NCI-H2029 treated with DMSO at 0.1 percent for 48 hours (cell line): ENCODE measurements around the gene ANGEL2.
"Not testable (repeated sequence)": the region's sequence is repeated elsewhere in the genome, so short reads cannot be mapped to it uniquely, and the experiment has no call there.

Experiments used
- DNase-seq: peaks from one replicate; lab custom pipeline; 2025; lab: John Stamatoyannopoulos, UW

The ANGEL2 gene

GRCh38 chr1:212975111-212975918, 40.4 kb downstream of the ANGEL2 start:
- DNase-seq: no peak

- DNase-seq: no peak
Observed at GRCh38 chr1:212974711-212975110, 41.0 kb downstream of the ANGEL2 start.

- DNase-seq: no peak
Observed at GRCh38 chr1:212973899-212974298, 41.8 kb downstream of the ANGEL2 start.

GRCh38 chr1:212973426-212973825, 42.2 kb downstream of the ANGEL2 start:
- no peak for DNase-seq

- DNase-seq: no peak
Observed at GRCh38 chr1:212971312-212971711, 44.4 kb downstream of the ANGEL2 start.

- DNase-seq: no peak
Observed at GRCh38 chr1:212970085-212970484, 45.6 kb downstream of the ANGEL2 start.

- DNase-seq: no peak
Observed at GRCh38 chr1:212968368-212968863, 47.3 kb downstream of the ANGEL2 start.

- DNase-seq: no peak
Observed at GRCh38 chr1:212967801-212968200, 47.9 kb downstream of the ANGEL2 start.

GRCh38 chr1:212966616-212967015, 49.1 kb downstream of the ANGEL2 start:
- DNase-seq: no peak

GRCh38 chr1:212964993-212965392, 50.7 kb downstream of the ANGEL2 start:
- not testable (repeated sequence) for DNase-seq

GRCh38 chr1:212964102-212964501, 51.6 kb downstream of the ANGEL2 start:
- no peak for DNase-seq

- peak; percentile 10 for DNase-seq
Observed at GRCh38 chr1:212962509-212962908, 53.2 kb downstream of the ANGEL2 start.

- DNase-seq: no peak
Observed at GRCh38 chr1:212960932-212961331, 54.7 kb downstream of the ANGEL2 start.

GRCh38 chr1:212959266-212960220, 56.1 kb downstream of the ANGEL2 start:
- no peak for DNase-seq

GRCh38 chr1:212958175-212958574, 57.5 kb downstream of the ANGEL2 start:
- no peak for DNase-seq

GRCh38 chr1:212957546-212957945, 58.1 kb downstream of the ANGEL2 start:
- DNase-seq: no peak

GRCh38 chr1:212955961-212956620, 59.6 kb downstream of the ANGEL2 start:
- no peak for DNase-seq

- DNase-seq: no peak
Observed at GRCh38 chr1:212955098-212955497, 60.6 kb downstream of the ANGEL2 start.

GRCh38 chr1:212954514-212954913, 61.2 kb downstream of the ANGEL2 start:
- DNase-seq: no peak

- no peak for DNase-seq
Observed at GRCh38 chr1:212953321-212953720, 62.3 kb downstream of the ANGEL2 start.

- no peak for DNase-seq
Observed at GRCh38 chr1:212952641-212952976, 63.1 kb downstream of the ANGEL2 start.

GRCh38 chr1:212951947-212952640, 63.6 kb downstream of the ANGEL2 start:
- DNase-seq: no peak
